Fibroblast of skin of abdomen (primary cell): ENCODE data around the gene PRTFDC1.
"Not testable (repeated sequence)": the region's sequence is repeated elsewhere in the genome, so short reads cannot be mapped to it uniquely, and the experiment has no call there.

Experiments used
- DNase-seq: peaks from one replicate; pipeline ENCODE4 v3.0.0-alpha.2; 2013

Gene PRTFDC1

GRCh38 chr10:24929904-24930303, 22.5 kb downstream of the PRTFDC1 start:
- no peak for DNase-seq

GRCh38 chr10:24929056-24929544, 23.3 kb downstream of the PRTFDC1 start:
- peak; percentile 88 for DNase-seq

GRCh38 chr10:24928163-24928562, 24.2 kb downstream of the PRTFDC1 start:
- no peak for DNase-seq

GRCh38 chr10:24926557-24926956, 25.8 kb downstream of the PRTFDC1 start:
- DNase-seq = no peak

- no peak for DNase-seq
Observed at GRCh38 chr10:24925799-24926198, 26.6 kb downstream of the PRTFDC1 start.

- DNase-seq = not testable (repeated sequence)
Observed at GRCh38 chr10:24924483-24924882, 27.9 kb downstream of the PRTFDC1 start.

GRCh38 chr10:24922222-24922868, 30.1 kb downstream of the PRTFDC1 start:
- not testable (repeated sequence) for DNase-seq

- peak; percentile 94 for DNase-seq
Observed at GRCh38 chr10:24920907-24921881, 31.2 kb downstream of the PRTFDC1 start.

GRCh38 chr10:24920192-24920591, 32.2 kb downstream of the PRTFDC1 start:
- not testable (repeated sequence) for DNase-seq

- DNase-seq = not testable (repeated sequence)
Observed at GRCh38 chr10:24919629-24920028, 32.8 kb downstream of the PRTFDC1 start.

- DNase-seq = no peak
Observed at GRCh38 chr10:24917979-24918378, 34.4 kb downstream of the PRTFDC1 start.

- no peak for DNase-seq
Observed at GRCh38 chr10:24917493-24917892, 34.9 kb downstream of the PRTFDC1 start.

GRCh38 chr10:24916365-24916764, 36.0 kb downstream of the PRTFDC1 start:
- DNase-seq = no peak

- DNase-seq = no peak
Observed at GRCh38 chr10:24915304-24915703, 37.1 kb downstream of the PRTFDC1 start.

- DNase-seq = no peak
Observed at GRCh38 chr10:24914148-24914547, 38.3 kb downstream of the PRTFDC1 start.

- peak; percentile 21 for DNase-seq
Observed at GRCh38 chr10:24912215-24912614, 40.2 kb downstream of the PRTFDC1 start.

- no peak for DNase-seq
Observed at GRCh38 chr10:24911029-24911428, 41.4 kb downstream of the PRTFDC1 start.

GRCh38 chr10:24910574-24910973, 41.8 kb downstream of the PRTFDC1 start:
- DNase-seq = no peak

GRCh38 chr10:24908793-24909423, 43.5 kb downstream of the PRTFDC1 start:
- peak; percentile 69 for DNase-seq

GRCh38 chr10:24907956-24908355, 44.5 kb downstream of the PRTFDC1 start:
- no peak for DNase-seq

- no peak for DNase-seq
Observed at GRCh38 chr10:24906372-24906771, 46.0 kb downstream of the PRTFDC1 start.

- no peak for DNase-seq
Observed at GRCh38 chr10:24904824-24905223, 47.6 kb downstream of the PRTFDC1 start.

- DNase-seq = no peak
Observed at GRCh38 chr10:24902400-24902728, 50.0 kb downstream of the PRTFDC1 start.
